Epithelial cell of proximal tubule (primary cell): ENCODE measurements around the gene SAMD11. TPM values are rescaled to one million over a fixed set of nuclear protein-coding genes. Genes with fewer than 3 reads are reported as not detected.

Experiments
- DNase-seq: peaks from one replicate; pipeline ENCODE4 v3.0.0-alpha.2; 2011; ENCODE audit warnings: low read depth
- H3K4me3 ChIP-seq: 2 replicates; pipeline ENCODE4 v1.5.1; 2011; ENCODE audit warnings: low read depth, mild to moderate bottlenecking, low read length
- total RNA-seq: library from RNA; depleted of rRNA; stranded (reverse); fragments of >200 nt; gene quantifications from 2 replicates; pipeline ENCODE4 v1.2.3, GENCODE V29; 2015
- TF ChIP-seq, protein P1 (sequence below): conservative IDR thresholded peaks from 2 replicates; pipeline ENCODE4 v1.5.1; 2012; ENCODE audit warnings: low read depth, mild to moderate bottlenecking, low read length

SAMD11 gene
- total RNA-seq, 1 donor from 2014 or later, result 3.5 TPM

DNA sequence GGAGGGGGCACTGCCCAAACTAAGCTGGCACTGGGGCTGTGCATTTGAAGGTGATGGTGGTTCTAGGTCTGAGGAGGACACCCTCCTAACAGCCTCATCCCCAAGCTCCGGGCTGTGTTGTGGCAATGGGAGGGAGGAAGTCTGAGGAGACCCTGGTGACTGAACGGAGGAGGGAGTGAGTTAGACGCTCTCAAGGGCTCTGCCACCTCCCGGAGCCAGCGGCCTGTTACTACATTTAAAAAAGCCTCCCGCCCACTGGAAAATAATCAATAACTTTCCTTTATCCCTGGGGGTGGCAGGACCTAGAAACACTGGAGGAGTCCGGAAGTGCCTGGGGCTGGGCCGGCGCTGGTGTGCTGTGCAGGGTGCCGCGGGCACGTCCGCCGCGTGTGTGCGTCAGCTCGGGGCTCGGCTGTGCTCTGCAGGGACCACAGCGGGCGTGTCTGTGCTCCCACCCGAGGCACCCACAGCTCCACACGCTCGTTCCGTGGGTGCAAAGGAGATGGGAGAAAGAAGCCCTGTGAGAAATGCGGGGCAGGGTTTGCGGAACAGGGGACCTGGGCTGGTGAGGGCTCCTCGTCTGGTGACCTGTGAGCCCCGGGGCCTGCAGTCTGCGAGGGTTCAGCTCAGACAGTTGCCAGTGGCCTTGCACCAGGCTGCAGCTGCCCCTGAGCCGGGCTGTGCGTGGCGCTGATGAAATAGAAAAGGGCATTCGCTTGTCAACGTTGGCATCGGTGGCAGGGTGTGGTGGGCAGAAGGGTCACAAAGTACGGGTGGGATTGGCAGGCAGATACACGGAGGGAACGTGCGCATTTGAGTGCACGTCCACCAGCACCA is 5.3 kb downstream of the SAMD11 start:
- no peak for DNase-seq
- no peak overlapping the region for H3K4me3 ChIP-seq
- TF ChIP-seq, protein P1, sequence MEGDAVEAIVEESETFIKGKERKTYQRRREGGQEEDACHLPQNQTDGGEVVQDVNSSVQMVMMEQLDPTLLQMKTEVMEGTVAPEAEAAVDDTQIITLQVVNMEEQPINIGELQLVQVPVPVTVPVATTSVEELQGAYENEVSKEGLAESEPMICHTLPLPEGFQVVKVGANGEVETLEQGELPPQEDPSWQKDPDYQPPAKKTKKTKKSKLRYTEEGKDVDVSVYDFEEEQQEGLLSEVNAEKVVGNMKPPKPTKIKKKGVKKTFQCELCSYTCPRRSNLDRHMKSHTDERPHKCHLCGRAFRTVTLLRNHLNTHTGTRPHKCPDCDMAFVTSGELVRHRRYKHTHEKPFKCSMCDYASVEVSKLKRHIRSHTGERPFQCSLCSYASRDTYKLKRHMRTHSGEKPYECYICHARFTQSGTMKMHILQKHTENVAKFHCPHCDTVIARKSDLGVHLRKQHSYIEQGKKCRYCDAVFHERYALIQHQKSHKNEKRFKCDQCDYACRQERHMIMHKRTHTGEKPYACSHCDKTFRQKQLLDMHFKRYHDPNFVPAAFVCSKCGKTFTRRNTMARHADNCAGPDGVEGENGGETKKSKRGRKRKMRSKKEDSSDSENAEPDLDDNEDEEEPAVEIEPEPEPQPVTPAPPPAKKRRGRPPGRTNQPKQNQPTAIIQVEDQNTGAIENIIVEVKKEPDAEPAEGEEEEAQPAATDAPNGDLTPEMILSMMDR, result no peak

DNA sequence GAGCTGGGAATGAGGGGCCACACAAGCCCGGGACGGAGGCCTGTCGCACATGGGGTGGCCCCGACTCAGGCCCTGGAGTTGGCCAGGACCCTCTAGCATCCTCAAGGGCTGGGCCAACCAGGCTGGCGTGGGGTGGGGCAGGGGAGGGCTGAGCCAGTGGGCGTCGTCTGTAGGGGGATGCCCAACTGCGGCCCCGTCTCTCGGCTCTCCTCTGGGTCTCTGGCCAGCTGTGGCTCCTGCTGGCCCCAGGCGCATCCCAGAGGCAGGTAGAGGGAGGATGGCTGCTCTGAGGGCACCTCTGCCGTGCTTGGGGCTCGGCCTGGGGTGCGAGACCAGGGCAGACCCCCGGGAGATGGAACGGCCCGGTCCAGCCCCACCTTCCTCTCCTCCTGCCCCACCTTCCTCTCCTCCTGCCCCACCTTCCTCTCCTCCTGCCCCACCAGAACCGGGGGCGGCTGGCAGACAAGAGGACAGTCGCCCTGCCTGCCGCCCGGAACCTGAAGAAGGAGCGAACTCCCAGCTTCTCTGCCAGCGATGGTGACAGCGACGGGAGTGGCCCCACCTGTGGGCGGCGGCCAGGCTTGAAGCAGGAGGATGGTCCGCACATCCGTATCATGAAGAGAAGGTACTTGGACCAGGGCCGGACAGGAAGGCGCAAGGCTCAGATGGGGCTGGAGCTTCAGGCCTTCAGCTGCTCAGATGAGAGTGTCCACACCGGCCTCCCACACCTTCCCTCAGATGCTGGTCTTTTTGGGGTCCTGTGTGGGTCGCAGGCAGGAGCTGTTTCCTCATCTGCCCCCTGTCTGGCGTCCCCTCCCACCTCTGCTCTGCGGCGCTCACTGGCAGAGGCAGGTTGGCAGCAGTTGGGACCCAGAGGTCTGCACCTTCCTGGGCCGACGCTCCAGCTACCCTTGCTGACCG is 6.2 kb downstream of the SAMD11 start:
- DNase-seq, result no peak
- no peak overlapping the region for H3K4me3 ChIP-seq
- TF ChIP-seq, protein P1, result no peak

DNA sequence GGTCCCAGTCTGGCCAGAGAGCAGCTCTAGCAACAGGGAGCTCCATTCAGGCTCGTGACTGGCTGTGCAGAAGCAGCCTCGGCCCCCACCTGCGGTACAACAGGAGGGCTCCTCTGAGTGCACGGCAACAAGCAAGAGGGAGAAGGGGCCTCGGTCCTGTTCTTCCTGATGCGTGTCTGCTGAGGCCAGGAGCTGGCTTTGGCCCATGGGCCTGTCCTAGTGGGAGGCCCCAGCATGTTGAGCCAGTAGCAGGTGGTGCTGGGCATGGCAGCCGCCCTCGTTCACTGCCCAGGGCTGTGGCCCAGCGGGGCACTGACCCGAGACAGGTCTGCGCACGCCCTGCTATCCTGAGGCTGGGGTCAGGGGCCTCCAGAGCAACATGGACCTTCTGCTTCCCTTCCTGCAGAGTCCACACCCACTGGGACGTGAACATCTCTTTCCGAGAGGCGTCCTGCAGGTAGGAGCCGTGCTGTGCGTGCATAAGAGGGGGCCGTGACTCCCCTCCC is 7.0 kb downstream of the SAMD11 start:
- TF ChIP-seq, protein P1, result no peak
- no peak for DNase-seq
- H3K4me3 ChIP-seq, result no peak overlapping the region

DNA sequence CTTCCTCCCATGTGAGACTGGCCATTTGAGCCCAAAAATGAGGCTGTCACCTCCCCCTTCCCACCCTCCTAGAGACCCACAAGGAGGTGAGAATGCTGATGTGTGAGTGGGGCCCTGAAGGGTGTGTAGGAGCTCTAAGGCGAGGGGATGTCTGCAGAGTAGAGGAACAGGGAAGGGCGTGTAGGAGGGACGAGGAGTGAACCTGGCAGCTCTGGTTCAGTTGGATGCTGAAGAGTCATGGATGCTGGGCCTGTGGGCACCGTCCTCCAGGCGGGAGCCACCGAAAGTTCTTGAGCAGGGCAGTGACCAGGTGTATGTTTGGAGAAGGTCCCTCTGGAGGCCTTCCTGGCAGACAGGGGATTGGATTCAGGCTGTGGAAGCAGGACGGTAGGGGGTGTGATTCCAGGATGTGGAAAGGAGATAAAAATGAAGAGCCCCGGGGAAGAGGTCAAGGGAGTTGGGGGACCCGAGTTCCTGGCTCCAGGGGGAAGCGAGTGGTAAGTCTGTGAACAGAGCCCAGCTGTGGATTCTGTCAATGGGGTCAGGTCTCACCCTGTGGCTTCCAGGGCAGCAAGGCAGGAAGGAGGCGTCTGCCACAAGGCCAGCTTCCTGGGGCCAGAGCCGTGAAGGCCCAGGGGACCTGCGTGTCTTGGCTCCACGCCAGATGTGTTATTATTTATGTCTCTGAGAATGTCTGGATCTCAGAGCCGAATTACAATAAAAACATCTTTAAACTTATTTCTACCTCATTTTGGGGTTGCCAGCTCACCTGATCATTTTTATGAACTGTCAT is 7.9 kb downstream of the SAMD11 start:
- H3K4me3 ChIP-seq, result no peak overlapping the region
- TF ChIP-seq, protein P1, result no peak
- no peak for DNase-seq

DNA sequence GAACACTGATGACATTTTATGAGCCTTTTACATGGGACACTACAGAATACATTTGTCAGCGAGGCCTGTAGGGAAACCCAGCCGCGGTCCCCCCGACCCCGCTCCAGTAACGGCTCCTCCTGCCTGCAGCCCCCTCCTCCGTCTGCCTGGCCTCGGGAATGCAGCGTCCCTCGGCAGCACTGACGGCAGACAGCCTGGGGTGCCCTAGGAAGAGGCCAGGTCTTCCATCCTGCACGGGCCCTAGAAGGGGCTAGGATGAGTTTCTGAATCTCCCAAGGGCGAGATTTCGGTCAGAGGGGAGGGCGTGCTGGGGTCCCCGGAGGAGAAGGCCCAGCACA is 8.4 kb downstream of the SAMD11 start:
- TF ChIP-seq, protein P1, result no peak
- no peak overlapping the region for H3K4me3 ChIP-seq
- no peak for DNase-seq

DNA sequence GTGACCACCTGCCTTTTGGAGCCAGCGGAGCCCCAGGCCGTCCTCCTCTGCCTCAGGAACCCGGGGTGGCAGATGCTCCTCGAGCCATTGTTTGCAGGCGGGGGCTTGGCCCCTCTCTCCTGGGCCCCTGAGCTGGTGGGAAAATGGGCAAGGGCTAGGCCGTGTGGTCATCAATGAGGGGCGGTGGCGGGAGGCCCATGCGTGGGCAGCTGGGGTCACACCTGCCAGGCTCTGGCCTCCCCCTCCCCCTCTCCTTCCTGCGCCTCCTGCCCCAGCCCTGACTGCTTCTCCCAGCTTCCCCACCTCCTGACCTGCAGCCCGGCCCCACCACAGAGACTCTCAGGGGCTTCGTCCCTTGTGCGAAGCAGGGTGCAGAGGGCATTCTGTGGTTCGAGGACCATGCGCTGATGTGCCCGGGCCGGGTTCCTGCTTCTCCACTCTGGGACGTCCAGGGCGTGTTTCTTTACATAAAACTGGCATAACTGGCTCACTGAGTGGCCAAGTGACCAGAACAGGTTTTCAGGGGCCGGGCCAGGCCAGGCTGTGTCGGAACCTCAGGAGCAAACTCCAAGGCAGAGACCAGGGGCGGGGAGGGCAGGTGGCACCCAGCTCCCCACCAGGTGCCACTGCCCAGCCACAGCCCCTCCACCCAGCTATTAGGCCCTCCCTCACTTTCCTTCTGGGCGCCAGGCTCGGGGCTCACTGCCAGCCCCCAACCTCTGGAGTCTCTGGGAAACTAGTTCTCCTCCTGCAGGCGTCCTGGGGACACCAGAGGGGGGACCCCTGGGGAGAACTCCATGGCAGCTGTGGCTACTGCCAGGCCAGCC is 9.3 kb downstream of the SAMD11 start:
- H3K4me3 ChIP-seq, result no peak overlapping the region
- TF ChIP-seq, protein P1, result no peak
- DNase-seq, result no peak
